Natural killer cell (primary cell): ENCODE results near the gene CA10. TPM values are rescaled to one million over a fixed set of nuclear protein-coding genes. Genes with fewer than 3 reads are reported as not detected.

Experiments
- ATAC-seq, 3 donors: fragments of 150-1000 bp in 2 of 3; fragments of 200-7000 bp in 1 of 3; cut with Tn5 transposase; 1 replicate in 1 of 3; 2 replicates in 2 of 3; pipeline ENCODE4 v1.10.0; 2021; ENCODE audit warnings: mild to moderate bottlenecking in 2 of 3, moderate library complexity in 2 of 3
- DNase-seq, 2 donors: peaks; one replicate each; pipeline versions ENCODE4 v3.0.0 to v3.0.0-alpha.2; 2013 to 2021; ENCODE audit warnings: mixed read lengths in 1 of 2
- H3K27ac ChIP-seq: one replicate; pipeline ENCODE4 v1.5.1; 2013; ENCODE audit warnings: mild to moderate bottlenecking, low read length
- H3K27me3 ChIP-seq: one replicate; pipeline ENCODE4 v1.6.1; 2013; ENCODE audit warnings: low read length; ENCODE audit not compliant: control insufficient read depth, insufficient read depth
- H3K36me3 ChIP-seq: one replicate; pipeline ENCODE4 v1.6.1; 2013; ENCODE audit warnings: low read length; ENCODE audit not compliant: control insufficient read depth, insufficient read depth
- H3K4me1 ChIP-seq: one replicate; pipeline ENCODE4 v1.6.1; 2013; ENCODE audit warnings: low read length; ENCODE audit not compliant: control insufficient read depth, insufficient read depth
- H3K4me3 ChIP-seq: one replicate; pipeline ENCODE4 v1.5.1; 2013; ENCODE audit warnings: low read length
- H3K9me3 ChIP-seq: one replicate; pipeline ENCODE4 v1.6.1; 2013; ENCODE audit warnings: low read length; ENCODE audit not compliant: control insufficient read depth, insufficient read depth
- H3K27ac Mint-ChIP-seq, 2 donors: one replicate each; pipeline ENCODE4 v1.8.0; 2022; ENCODE audit warnings: mild to moderate bottlenecking in 2 of 2, mixed read lengths in 2 of 2, moderate library complexity in 1 of 2
- H3K27me3 Mint-ChIP-seq, 2 donors: one replicate each; pipeline ENCODE4 v1.8.0; 2022; ENCODE audit warnings: low read depth in 2 of 2, mixed read lengths in 2 of 2
- H3K36me3 Mint-ChIP-seq: one replicate; pipeline ENCODE4 v1.8.0; 2022; ENCODE audit warnings: mixed read lengths
- H3K4me1 Mint-ChIP-seq, 2 donors: one replicate each; pipeline ENCODE4 v1.8.0; 2022; ENCODE audit warnings: mixed read lengths in 2 of 2
- H3K4me3 Mint-ChIP-seq: one replicate; pipeline ENCODE4 v1.8.0; 2022; ENCODE audit warnings: mild to moderate bottlenecking, moderate library complexity, mixed read lengths
- H3K9me3 Mint-ChIP-seq, 2 donors: one replicate each; pipeline ENCODE4 v1.8.0; 2022; ENCODE audit warnings: mixed read lengths in 2 of 2
- WGBS: methylation state at CpG from one replicate; pipeline ENCODE4 v1.1.7; 2013; ENCODE audit warnings: missing lambda C conversion rate; ENCODE audit not compliant: insufficient coverage; 5-methylcytosine and 5-hydroxymethylcytosine counted together
- intact Hi-C: fragments of 100-400 bp; cut with micrococcal nuclease; formaldehyde crosslinking; loops from one replicate; pipeline ENCODE4 v1.14.2; 2022
- total RNA-seq, 4 donors: library from RNA; stranded (reverse); fragments of 120-200 nt in 1 of 4; gene quantifications; one replicate each; pipeline versions ENCODE4 v1.2.3 to v1.2.4, GENCODE V29; 2013 to 2022
- TF ChIP-seq, protein P1 (sequence below): fragments of 200-600 bp; IDR thresholded peaks from one replicate; pipeline ENCODE4 v1.8.0; 2022; ENCODE audit warnings: antibody characterized with exemption

The CA10 gene
- total RNA-seq, 3 donors from 2014 or later (not counting 1 experiment from before 2014, with no cell fraction given) = not detected

DNA sequence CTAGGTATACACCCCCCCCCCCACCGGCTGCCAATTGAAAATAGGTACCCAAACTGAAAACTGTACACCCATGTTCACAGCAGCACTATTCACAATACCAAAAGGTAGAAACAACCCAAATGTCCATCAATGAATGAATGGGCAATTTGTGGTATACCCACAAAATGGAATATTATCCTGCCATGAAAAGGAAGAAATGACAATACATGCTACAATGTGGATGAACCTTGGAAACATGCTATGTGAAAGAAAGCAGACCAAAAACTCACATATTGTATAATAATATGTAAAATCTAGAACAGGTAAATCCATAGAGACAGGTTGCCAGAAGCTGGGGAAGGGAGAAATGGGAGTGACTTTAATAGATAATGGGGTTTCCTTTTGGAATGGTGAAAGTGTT, 480.6 kb downstream of the CA10 start:
- Histone ChIP-seq H3K4me1 (peaks cover 35% of the 10 kb centered on the region), H3K9me3 (no peaks in the 10 kb centered on the region), H3K36me3 (no peaks in the 10 kb centered on the region), H3K27ac (no peak overlapping the region), H3K4me3 (no peak overlapping the region), H3K27me3 (no peaks in the 10 kb centered on the region)
- WGBS = 71% methylated on average over 1 of the region's 1 CpG
- Mint-ChIP-seq H3K4me3 (no peak overlapping the region), H3K4me1 (peaks cover 10 to 25% of the 10 kb centered on the region in 2 donors), H3K27ac (peak overlapping the region in 1 of 2 donors; percentile 48), H3K9me3 (no peaks in the 10 kb centered on the region), H3K27me3 (no peaks in the 10 kb centered on the region), H3K36me3 (no peaks in the 10 kb centered on the region)
- DNase-seq = no peak
- intact Hi-C loops = no loop called here
- no peak for ATAC-seq
- TF ChIP-seq, protein P1, sequence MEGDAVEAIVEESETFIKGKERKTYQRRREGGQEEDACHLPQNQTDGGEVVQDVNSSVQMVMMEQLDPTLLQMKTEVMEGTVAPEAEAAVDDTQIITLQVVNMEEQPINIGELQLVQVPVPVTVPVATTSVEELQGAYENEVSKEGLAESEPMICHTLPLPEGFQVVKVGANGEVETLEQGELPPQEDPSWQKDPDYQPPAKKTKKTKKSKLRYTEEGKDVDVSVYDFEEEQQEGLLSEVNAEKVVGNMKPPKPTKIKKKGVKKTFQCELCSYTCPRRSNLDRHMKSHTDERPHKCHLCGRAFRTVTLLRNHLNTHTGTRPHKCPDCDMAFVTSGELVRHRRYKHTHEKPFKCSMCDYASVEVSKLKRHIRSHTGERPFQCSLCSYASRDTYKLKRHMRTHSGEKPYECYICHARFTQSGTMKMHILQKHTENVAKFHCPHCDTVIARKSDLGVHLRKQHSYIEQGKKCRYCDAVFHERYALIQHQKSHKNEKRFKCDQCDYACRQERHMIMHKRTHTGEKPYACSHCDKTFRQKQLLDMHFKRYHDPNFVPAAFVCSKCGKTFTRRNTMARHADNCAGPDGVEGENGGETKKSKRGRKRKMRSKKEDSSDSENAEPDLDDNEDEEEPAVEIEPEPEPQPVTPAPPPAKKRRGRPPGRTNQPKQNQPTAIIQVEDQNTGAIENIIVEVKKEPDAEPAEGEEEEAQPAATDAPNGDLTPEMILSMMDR = no peak

DNA sequence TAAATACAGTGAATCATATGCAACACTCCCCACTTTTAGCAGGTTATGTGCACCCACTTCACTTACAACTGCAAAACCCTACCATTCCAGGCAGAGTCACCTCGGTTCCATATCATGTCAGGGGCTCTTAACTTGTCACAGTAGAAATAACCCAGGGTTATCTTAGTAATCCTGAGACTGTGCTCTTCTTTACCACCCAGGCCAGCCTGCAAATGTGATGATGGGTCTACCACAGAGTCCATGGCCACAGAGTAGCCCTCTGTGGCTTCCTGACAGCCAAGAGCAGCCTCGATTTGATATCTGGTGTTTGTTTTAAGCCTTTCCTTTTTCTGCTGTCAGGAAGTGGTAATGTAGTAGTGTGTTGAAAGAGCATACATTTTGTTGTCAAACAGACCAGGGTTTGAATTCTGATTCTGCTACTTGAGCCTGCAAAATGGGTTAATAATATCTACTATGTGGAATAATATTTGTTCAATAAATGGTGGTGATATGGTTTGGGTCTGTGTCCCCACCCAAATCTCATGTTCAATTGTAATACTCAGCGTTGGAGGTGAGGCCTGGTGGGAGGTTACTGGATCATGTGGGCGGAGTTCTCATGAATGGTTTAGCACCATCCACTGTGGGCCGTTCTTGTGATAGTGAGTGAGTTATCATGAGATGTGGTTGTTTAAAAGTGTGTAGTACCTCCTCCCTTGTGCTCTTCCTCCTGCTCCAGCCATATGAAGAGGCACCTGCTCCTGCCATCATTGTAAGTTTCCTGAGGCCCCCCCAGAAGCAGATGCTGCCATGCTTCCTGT, 481.6 kb downstream of the CA10 start:
- 48% methylated on average over 5 of the region's 5 CpGs for WGBS
- peak; percentile 67 to 79 (median 71) for ATAC-seq
- H3K27me3 Mint-ChIP-seq = no peaks in the 10 kb centered on the region

DNA sequence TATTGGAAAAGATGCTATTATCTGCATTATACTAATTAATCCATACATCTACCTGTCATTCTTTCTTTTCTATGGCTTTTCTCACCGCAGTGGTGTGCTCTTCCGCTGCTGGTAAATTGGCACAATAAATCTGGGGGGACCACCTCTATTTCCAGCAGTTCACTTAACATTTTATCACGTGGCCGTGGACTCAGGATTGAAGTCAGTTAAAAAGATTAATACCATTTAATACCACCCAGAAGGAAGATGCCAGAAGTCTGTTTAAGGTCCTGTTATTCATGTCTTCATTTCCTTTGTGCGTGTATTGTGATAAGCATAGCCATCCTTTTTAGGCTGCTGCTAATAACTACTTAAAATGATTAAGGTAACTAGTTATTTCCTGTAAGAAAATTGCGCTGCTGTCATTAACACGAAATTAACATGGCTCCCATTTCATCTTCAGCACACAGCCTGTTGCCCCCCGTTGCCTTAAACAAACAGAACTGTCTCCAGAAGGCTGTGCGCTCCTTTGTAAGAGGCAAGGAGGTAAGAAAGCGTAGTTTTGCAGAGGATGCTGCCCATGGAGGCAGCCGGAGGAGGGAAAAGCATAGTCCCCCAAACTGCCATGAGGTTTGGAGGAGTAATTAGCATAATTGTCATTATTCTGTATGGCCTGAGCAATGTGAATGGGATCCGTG, 483.8 kb downstream of the CA10 start:
- H3K27me3 Mint-ChIP-seq = no peaks in the 10 kb centered on the region
- H3K27me3 ChIP-seq = no peaks in the 10 kb centered on the region
- no peaks in the 10 kb centered on the region for H3K36me3 Mint-ChIP-seq
- H3K4me3 ChIP-seq = no peak overlapping the region
- peaks cover 17% of the 10 kb centered on the region for H3K4me1 ChIP-seq
- no peaks in the 10 kb centered on the region for H3K9me3 ChIP-seq
- H3K36me3 ChIP-seq = no peaks in the 10 kb centered on the region
- DNase-seq (no peak), ATAC-seq (no peak)
- no peak overlapping the region for H3K27ac ChIP-seq
- 80% methylated on average over 11 of the region's 12 CpGs for WGBS
- no peak overlapping the region for H3K4me3 Mint-ChIP-seq
- peaks cover 10 to 18% of the 10 kb centered on the region in 2 donors for H3K4me1 Mint-ChIP-seq
- H3K9me3 Mint-ChIP-seq = no peaks in the 10 kb centered on the region
- no peak overlapping the region for H3K27ac Mint-ChIP-seq
- intact Hi-C loops = no loop called here
- TF ChIP-seq, protein P1 = no peak

More for the DNA sequence above, 481.6 kb downstream of the CA10 start:
- Histone ChIP-seq H3K4me3 (no peak overlapping the region), H3K27me3 (no peaks in the 10 kb centered on the region), H3K9me3 (no peaks in the 10 kb centered on the region), H3K36me3 (no peaks in the 10 kb centered on the region), H3K27ac (no peak overlapping the region), H3K4me1 (peaks cover 26% of the 10 kb centered on the region)
- no peak for DNase-seq
- H3K4me3 Mint-ChIP-seq = peak overlapping the region; percentile 28
- no peaks in the 10 kb centered on the region for H3K9me3 Mint-ChIP-seq
- intact Hi-C loops = no loop called here
- peak overlapping the region; percentile 19 to 48 for H3K27ac Mint-ChIP-seq
- no peaks in the 10 kb centered on the region for H3K36me3 Mint-ChIP-seq
- TF ChIP-seq, protein P1 = no peak
- peaks cover 10 to 19% of the 10 kb centered on the region in 2 donors for H3K4me1 Mint-ChIP-seq
